H9 (cell line): ENCODE results near the gene XIRP1. TPM values are rescaled to one million over a fixed set of nuclear protein-coding genes. Genes with fewer than 3 reads are reported as not detected.

Experiments used
- DNase-seq: peaks from one replicate; pipeline ENCODE4 v3.0.0-alpha.2; 2017
- H2AFZ ChIP-seq: one replicate; pipeline ENCODE4 v1.6.1; 2013; ENCODE audit warnings: mild to moderate bottlenecking, low read length, control low read depth, moderate library complexity
- H2AK5ac ChIP-seq: 2 replicates; pipeline ENCODE4 v1.6.1; 2013; ENCODE audit warnings: low read length, control low read depth, mixed read lengths; ENCODE audit not compliant: insufficient read length
- H2BK120ac ChIP-seq: one replicate; pipeline ENCODE4 v1.6.1; 2013; ENCODE audit warnings: low read depth, mild to moderate bottlenecking, low read length, control low read depth, inconsistent platforms; ENCODE audit not compliant: poor library complexity, severe bottlenecking
- H2BK12ac ChIP-seq: 2 replicates; pipeline ENCODE4 v1.6.1; 2013; ENCODE audit warnings: low read length, control low read depth, mixed read lengths, low read depth; ENCODE audit not compliant: insufficient read length
- H2BK15ac ChIP-seq: 2 replicates; pipeline ENCODE4 v1.6.1; 2013; ENCODE audit warnings: low read depth, low read length, control low read depth
- H2BK20ac ChIP-seq: one replicate; pipeline ENCODE4 v1.6.1; 2013; ENCODE audit warnings: low read depth, mild to moderate bottlenecking, low read length, control low read depth, inconsistent platforms; ENCODE audit not compliant: poor library complexity, severe bottlenecking
- H2BK5ac ChIP-seq: 2 replicates; pipeline ENCODE4 v1.6.1; 2013; ENCODE audit warnings: low read length, control low read depth, mixed read lengths; ENCODE audit not compliant: insufficient read length
- H3K14ac ChIP-seq: 2 replicates; pipeline ENCODE4 v1.6.1; 2013; ENCODE audit warnings: low read length, control low read depth; ENCODE audit not compliant: insufficient read depth
- H3K18ac ChIP-seq: 2 replicates; pipeline ENCODE4 v1.6.1; 2013; ENCODE audit warnings: low read depth, mild to moderate bottlenecking, mixed read lengths, low read length, control low read depth; ENCODE audit not compliant: insufficient read length
- H3K23ac ChIP-seq: 2 replicates; pipeline ENCODE4 v1.6.1; 2013; ENCODE audit warnings: low read length, control low read depth, mixed read lengths, low read depth; ENCODE audit not compliant: insufficient read length
- H3K23me2 ChIP-seq: 2 replicates; pipeline ENCODE4 v1.6.1; 2013; ENCODE audit warnings: low read depth, mild to moderate bottlenecking, mixed read lengths, low read length, control low read depth; ENCODE audit not compliant: insufficient read length, poor library complexity, severe bottlenecking
- H3K27ac ChIP-seq: 2 replicates; pipeline ENCODE4 v1.5.1; 2013; ENCODE audit warnings: low read length, control low read depth, mixed read lengths, low read depth; ENCODE audit not compliant: insufficient read length
- H3K27me3 ChIP-seq: 2 replicates; pipeline ENCODE4 v1.6.1; 2013; ENCODE audit warnings: low read length, control low read depth, inconsistent platforms; ENCODE audit not compliant: insufficient read depth
- H3K4ac ChIP-seq: 2 replicates; pipeline ENCODE4 v1.6.1; 2013; ENCODE audit warnings: low read depth, mild to moderate bottlenecking, control low read depth, inconsistent platforms, low read length, moderate library complexity
- H3K4me1 ChIP-seq: 2 replicates; pipeline ENCODE4 v1.6.1; 2013; ENCODE audit warnings: low read length, control low read depth, inconsistent platforms; ENCODE audit not compliant: insufficient read depth
- H3K4me2 ChIP-seq: 2 replicates; pipeline ENCODE4 v1.6.1; 2013; ENCODE audit warnings: low read length, control low read depth, mixed read lengths; ENCODE audit not compliant: insufficient read length, insufficient read depth
- H3K56ac ChIP-seq: 2 replicates; pipeline ENCODE4 v1.6.1; 2013; ENCODE audit warnings: low read depth, mild to moderate bottlenecking, mixed read lengths, low read length, control low read depth; ENCODE audit not compliant: insufficient read length
- H3K79me1 ChIP-seq: 2 replicates; pipeline ENCODE4 v1.6.1; 2013; ENCODE audit warnings: low read depth, mild to moderate bottlenecking, moderate library complexity, low read length, control low read depth, inconsistent platforms; ENCODE audit not compliant: insufficient read depth, poor library complexity, severe bottlenecking
- H3K79me2 ChIP-seq: 2 replicates; pipeline ENCODE4 v1.6.1; 2013; ENCODE audit warnings: low read length, control low read depth, inconsistent platforms; ENCODE audit not compliant: insufficient read depth
- H3K9ac ChIP-seq: 2 replicates; pipeline ENCODE4 v1.6.1; 2013; ENCODE audit warnings: low read length, control low read depth, mixed read lengths; ENCODE audit not compliant: insufficient read length; ENCODE audit errors: extremely low read depth
- H3K9me3 ChIP-seq: one replicate; pipeline ENCODE4 v1.6.1; 2013; ENCODE audit warnings: low read depth, low read length, inconsistent platforms; ENCODE audit not compliant: control insufficient read depth
- H3T11ph ChIP-seq: one replicate; pipeline ENCODE4 v1.6.1; 2013; ENCODE audit warnings: mild to moderate bottlenecking, low read length, control low read depth, inconsistent platforms
- H4K20me1 ChIP-seq: one replicate; pipeline ENCODE4 v1.6.1; 2013; ENCODE audit not compliant: control insufficient read depth, insufficient read length, insufficient read depth
- H4K5ac ChIP-seq: 2 replicates; pipeline ENCODE4 v1.6.1; 2013; ENCODE audit warnings: low read depth, mild to moderate bottlenecking, mixed read lengths, low read length, control low read depth; ENCODE audit not compliant: insufficient read length
- H4K8ac ChIP-seq: replicated peaks from 2 replicates; pipeline ENCODE4 v1.6.1; 2013; ENCODE audit warnings: low read length, control low read depth, mixed read lengths, low read depth; ENCODE audit not compliant: insufficient read length
- H4K91ac ChIP-seq: 2 replicates; pipeline ENCODE4 v1.6.1; 2013; ENCODE audit warnings: low read depth, mild to moderate bottlenecking, moderate library complexity, mixed read lengths, low read length, control low read depth; ENCODE audit not compliant: insufficient read length
- H3K27ac Mint-ChIP-seq, 3 experiments: 2 replicates in 2 of 3; 3 replicates in 1 of 3; pipeline ENCODE4 v1.8.0; 2020 to 2021; ENCODE audit warnings: mixed read lengths in 3 of 3, mild to moderate bottlenecking in 1 of 3, moderate library complexity in 1 of 3
- H3K27me3 Mint-ChIP-seq: 2 replicates; pipeline ENCODE4 v1.8.0; 2021; ENCODE audit warnings: low read depth, mild to moderate bottlenecking, moderate library complexity, mixed read lengths
- H3K36me3 Mint-ChIP-seq, 3 experiments: 2 replicates in 2 of 3; 3 replicates in 1 of 3; pipeline ENCODE4 v1.8.0; 2020 to 2021; ENCODE audit warnings: low read depth in 3 of 3, mixed read lengths in 3 of 3; ENCODE audit not compliant: insufficient read depth in 1 of 3
- H3K4me1 Mint-ChIP-seq, 2 experiments: 2 replicates each; pipeline ENCODE4 v1.8.0; 2020; ENCODE audit warnings: mixed read lengths in 2 of 2
- H3K4me3 Mint-ChIP-seq, 2 experiments: 2 replicates in 1 of 2; 3 replicates in 1 of 2; pipeline ENCODE4 v1.8.0; 2020 to 2021; ENCODE audit warnings: mild to moderate bottlenecking in 2 of 2, mixed read lengths in 2 of 2, moderate library complexity in 1 of 2
- H3K9me3 Mint-ChIP-seq, 2 experiments: 2 replicates in 1 of 2; 3 replicates in 1 of 2; pipeline ENCODE4 v1.8.0; 2020; ENCODE audit warnings: mild to moderate bottlenecking in 2 of 2, mixed read lengths in 2 of 2, moderate library complexity in 1 of 2
- CTCF ChIP-seq: fragments of 200-600 bp; sonication (generic); conservative IDR thresholded peaks from 3 replicates; pipeline ENCODE4 v1.8.0; 2021; ENCODE audit warnings: antibody characterized with exemption, mild to moderate bottlenecking
- WGBS: extraction: QIAGEN DNeasy Blood & Tissue Kit; methylation state at CpG from one replicate; pipeline ENCODE4 v1.1.7; 2013; ENCODE audit warnings: missing lambda C conversion rate, low lambda C conversion rate, mixed read lengths; ENCODE audit not compliant: insufficient read length; ENCODE audit errors: extremely low coverage; 5-methylcytosine and 5-hydroxymethylcytosine counted together
- total RNA-seq: library from RNA; stranded (reverse); gene quantifications from 2 replicates; pipeline ENCODE4 v1.2.1, GENCODE V29; 2021

The XIRP1 gene
- total RNA-seq, 1 experiment from 2014 or later, result not detected

- H3K56ac ChIP-seq, result no peak overlapping the region
- H3K23ac ChIP-seq, result no peak overlapping the region
- H4K5ac ChIP-seq, result no peak overlapping the region
- H3K4me1 Mint-ChIP-seq, result peaks cover 28 to 29% of the 10 kb centered on the region in 2 experiments
- H3K79me2 ChIP-seq, result no peaks in the 10 kb centered on the region
- H4K20me1 ChIP-seq, result peaks cover 2% of the 10 kb centered on the region
- no peaks in the 10 kb centered on the region for H3K23me2 ChIP-seq
- H3K27me3 Mint-ChIP-seq, result 0 out of 2 replicates have a peak, but pooled peaks cover 4% of the 10 kb centered on the region
- H3T11ph ChIP-seq, result no peak overlapping the region
- DNase-seq, result no peak
- H3K18ac ChIP-seq, result no peak overlapping the region
- no CpG with 5 or more reads among the region's 1 CpG for WGBS
- no peak overlapping the region for H4K91ac ChIP-seq
- no peak overlapping the region for H2BK15ac ChIP-seq
- no peak overlapping the region for H2BK5ac ChIP-seq
- H2AFZ ChIP-seq, result no peak overlapping the region
- H2BK120ac ChIP-seq, result no peak overlapping the region
- no peak for TF ChIP-seq CTCF
- H3K4me1 ChIP-seq, result peaks cover 4% of the 10 kb centered on the region
- H3K27ac Mint-ChIP-seq, result no peak overlapping the region
- no peak overlapping the region for H3K27ac ChIP-seq
- no peaks in the 10 kb centered on the region for H3K9me3 ChIP-seq
- H3K4me2 ChIP-seq, result no peak overlapping the region
- no peaks in the 10 kb centered on the region for H3K36me3 Mint-ChIP-seq
- no peak overlapping the region for H3K14ac ChIP-seq
- H4K8ac ChIP-seq, result no peak overlapping the region
- no peak overlapping the region for H3K4ac ChIP-seq
- no peaks in the 10 kb centered on the region for H3K27me3 ChIP-seq
- peaks cover 0 to 4% of the 10 kb centered on the region in 2 experiments; a peak in 1 of 5 replicates for H3K9me3 Mint-ChIP-seq
- H2AK5ac ChIP-seq, result no peak overlapping the region
- no peak overlapping the region for H3K4me3 Mint-ChIP-seq
- H2BK20ac ChIP-seq, result no peak overlapping the region
- no peak overlapping the region for H3K9ac ChIP-seq
- no peaks in the 10 kb centered on the region for H3K79me1 ChIP-seq
- H2BK12ac ChIP-seq, result no peak overlapping the region
Measured at GRCh38 chr3:39212665-39213064, 20.3 kb upstream of the XIRP1 start.
